Hindlimb muscle (tissue), 1 donor: ENCODE results near the gene WARS2. TPM values are rescaled to one million over a fixed set of nuclear protein-coding genes. Genes with fewer than 3 reads are reported as not detected.
A peak's percentile ranks its signal among the peaks of the same experiment; 100 is the strongest.

ENCODE experiments used
- DNase-seq: peaks from one replicate; pipeline ENCODE4 v3.0.0-alpha.2; 2013
- polyA plus RNA-seq: library from polyadenylated mRNA; unstranded; fragments of 120-200 nt; gene quantifications from one replicate; pipeline ENCODE4 v1.2.1, GENCODE V29; 2013; ENCODE audit not compliant: insufficient read length

The WARS2 gene
- polyA plus RNA-seq, 1 donor, result 20.4 TPM

DNA sequence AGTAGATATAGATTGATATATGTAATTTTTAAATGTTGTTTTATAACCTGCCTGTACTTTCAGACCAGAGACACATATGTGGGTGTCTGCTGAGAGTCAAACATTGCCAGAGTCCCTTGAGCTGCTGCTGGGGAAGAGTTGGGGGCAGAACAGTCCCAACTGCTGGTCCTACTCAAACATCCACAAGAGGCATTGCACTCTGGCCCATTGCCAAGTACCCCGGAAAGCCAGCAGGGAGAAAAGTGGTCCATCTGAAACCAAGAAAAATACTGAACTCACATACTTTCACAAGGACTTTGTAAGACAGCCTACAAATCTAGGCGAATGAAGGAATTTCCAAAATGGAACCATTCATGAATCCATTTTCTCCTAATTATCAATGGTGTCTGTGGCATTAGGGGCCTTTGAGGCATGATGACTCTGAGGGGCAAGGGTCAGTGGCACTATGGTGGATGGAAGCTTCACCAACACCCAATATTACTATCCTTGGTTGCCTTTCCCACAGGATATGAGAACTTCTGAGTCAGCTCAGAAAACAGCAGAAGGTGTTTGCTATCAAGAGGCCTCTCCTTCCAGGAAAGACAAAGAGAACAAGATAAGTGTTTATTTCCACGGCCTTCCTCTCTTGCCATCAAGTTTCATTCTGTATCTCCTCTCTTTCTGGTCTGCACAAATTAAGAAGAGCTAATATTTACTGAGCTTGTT, 145.0 kb downstream of the WARS2 start:
- no peak for DNase-seq

- DNase-seq, result no peak
These were observed 146.8 kb downstream of the WARS2 start for GRCh38 chr1:118993700-118994026.

DNA sequence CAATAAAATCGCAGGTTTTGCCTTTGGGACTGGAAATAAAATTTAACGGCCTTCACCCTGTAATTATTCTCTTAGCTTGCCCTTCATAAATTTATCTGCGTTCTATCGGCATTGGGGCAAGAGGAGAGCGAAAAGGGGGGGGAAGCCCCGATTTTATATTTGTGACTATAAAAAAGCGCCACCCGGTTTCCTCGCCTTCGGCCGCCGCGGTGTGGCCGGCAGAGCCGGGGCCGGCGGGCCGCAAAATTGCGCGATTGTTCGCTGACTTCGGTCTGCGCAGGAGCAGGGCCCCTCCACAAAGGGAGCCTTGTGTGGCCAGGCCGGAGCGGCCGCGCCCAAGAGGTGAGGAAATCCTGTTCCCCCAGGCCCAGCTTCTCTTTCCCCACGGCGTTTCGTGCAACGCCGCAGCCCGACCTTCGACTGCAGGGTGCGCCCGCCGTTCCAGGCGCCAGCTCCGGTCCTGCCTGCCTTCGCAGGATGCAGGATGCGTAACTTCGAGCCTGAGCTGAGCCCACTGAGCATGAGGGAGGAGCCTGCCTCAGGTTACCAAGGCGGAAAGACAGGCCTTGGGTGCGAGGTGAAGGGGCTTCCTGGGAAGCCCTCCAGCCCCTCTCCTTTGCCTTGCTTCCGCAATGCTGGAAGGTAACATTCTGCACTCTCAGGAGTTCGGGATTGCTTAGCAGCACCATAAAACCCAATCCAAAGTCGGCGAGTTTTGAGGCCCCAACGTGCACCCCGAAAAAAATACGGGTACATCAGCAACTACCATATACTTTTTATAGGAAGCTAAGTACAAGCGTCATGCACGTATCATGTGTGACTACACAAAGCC, 147.4 kb downstream of the WARS2 start:
- no peak for DNase-seq

DNA sequence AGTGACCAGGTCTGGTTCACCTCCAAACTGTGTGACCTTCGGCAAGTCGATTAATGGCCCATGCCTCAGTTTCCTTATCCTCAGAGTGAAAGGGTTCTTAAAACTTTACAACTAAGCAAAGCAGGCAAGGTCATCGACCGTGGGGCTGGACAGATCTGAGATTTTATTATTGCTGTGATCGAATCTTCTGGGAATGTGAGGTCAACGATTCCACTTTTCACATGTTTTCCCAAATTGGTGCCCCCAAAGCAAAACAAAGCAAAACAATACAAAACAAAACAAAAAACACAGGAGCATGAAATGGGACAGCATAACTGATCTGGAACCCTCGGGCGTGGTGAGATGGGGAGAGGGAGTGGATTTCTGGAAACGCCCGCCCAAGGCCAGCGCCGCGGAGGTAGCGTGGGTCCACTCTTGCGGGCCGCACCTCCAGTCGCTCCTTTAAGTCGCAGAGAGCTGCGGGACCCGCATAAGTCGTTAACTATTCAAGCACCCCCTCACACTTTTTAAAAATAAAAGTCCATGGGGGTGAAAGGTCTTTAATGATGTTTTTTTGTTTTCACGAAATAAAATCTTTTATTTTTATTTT, 148.1 kb downstream of the WARS2 start:
- DNase-seq, result no peak

DNA sequence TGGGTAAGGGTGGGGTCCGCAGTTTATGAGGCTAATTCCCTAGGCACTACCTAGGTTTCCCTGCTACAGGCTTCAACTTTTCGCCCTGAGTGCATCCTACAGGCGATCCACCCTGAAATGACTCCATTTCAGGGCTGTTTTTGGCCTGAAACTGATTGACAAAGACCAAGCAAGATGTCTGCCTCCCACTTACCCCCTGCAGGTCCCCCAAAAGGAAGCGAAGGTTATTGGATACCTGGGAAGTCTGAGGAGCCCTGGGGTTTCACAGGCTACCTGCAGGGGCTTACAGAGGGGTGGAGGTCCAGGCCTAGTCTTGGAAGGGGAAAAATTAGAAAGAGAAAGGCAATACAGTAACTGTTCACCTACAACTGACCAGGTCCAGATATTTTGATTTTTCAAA, 149.0 kb downstream of the WARS2 start:
- DNase-seq, result no peak

GRCh38 chr1:118990513-118991152, 149.8 kb downstream of the WARS2 start:
- DNase-seq, result peak; percentile 55

DNA sequence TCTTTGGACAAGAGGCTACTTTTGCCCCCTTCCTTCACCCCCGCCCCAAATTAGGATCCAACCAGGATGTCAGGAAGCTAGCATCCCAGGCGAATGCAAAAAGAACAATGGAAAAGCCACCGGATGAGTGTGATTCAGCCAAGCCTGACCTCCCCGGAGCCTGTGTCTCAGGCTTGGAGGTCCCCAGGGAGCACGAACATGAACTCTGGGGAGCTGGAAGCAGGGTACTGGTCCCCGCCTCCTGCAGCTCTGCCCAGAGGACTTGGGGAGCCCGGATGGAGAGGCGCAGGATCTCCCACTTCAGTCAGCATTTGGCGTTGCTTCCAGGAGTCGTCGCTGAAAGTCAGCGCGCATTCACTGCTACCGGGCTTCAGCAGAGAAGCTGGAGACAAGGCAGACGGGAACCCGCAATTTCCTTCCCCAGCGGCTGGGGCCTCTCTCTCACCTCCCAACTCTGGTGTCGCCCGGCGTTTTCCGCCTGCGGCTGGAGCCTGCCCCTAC, 150.5 kb downstream of the WARS2 start:
- DNase-seq, result peak; percentile 55

GRCh38 chr1:118989006-118989815, 151.2 kb downstream of the WARS2 start:
- peak; percentile 74 for DNase-seq

GRCh38 chr1:118988186-118989005, 152.1 kb downstream of the WARS2 start, which contains the start of gene TBX15:
TBX15 (minus strand) TSS chr1:118988343; CDS start chr1:118987795, 548 bp downstream.
- DNase-seq, result peak; percentile 92

- no peak for DNase-seq
These were observed 152.8 kb downstream of the WARS2 start for GRCh38 chr1:118987468-118988185.

GRCh38 chr1:118986555-118987467, 153.6 kb downstream of the WARS2 start:
- DNase-seq, result peak; percentile 69

- peak; percentile 74 for DNase-seq
These were observed 154.6 kb downstream of the WARS2 start for GRCh38 chr1:118985640-118986554.

- DNase-seq, result peak; percentile 58
These were observed 155.5 kb downstream of the WARS2 start for GRCh38 chr1:118984722-118985639.

DNA sequence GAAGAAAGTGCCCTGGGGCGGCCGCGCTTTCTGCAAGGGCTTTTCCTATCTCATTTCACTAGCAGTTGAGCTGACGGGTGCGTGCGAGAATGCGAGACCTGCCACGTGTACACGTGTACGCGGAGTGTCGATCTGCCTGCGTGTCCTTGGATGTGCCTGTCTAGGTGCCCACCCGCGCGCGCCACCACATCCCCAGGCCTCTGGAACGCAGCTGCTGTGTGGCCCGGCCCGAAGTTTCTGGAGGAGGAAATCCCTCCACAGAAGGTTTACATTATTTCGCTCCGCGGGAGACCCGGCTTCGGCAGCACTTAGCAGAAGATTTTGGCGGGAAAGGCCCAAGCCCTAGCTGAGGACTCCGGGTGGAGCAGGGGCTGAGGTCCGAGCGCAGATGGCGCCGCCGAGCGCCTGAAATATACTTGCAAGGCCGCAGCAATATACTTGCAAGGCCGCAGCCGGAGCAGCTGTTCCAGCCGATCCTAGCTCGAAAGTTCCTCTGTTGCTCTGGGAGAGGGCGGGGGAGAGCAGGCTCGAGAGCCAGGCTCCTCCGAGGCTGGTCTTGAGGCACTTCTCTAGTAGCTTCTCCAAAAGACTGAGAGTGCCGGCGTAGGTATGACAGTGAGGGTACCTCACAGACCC, 156.2 kb downstream of the WARS2 start:
- DNase-seq, result peak; percentile 84

- DNase-seq, result no peak
These were observed 156.9 kb downstream of the WARS2 start for GRCh38 chr1:118983558-118984041.
